Measurements from ENCODE around the gene COPZ2.

The COPZ2 gene

GRCh38 chr17:48025040-48025903, 12.3 kb downstream of the COPZ2 start:
- ChIA-PET CTCF (interaction anchor here (0.5 to 7.9 kb wide), 43 partner anchors 11 to 1528 kb away, joined by 3 to 197 read pairs (median 4); partner anchors contain the start of genes NFE2L1 and SNX11), POLR2A (interaction anchor here (0.6 to 2.2 kb wide), 11 partner anchors 11 to 854 kb away, joined by 3 to 22 read pairs (median 5); partner anchors contain the start of genes NFE2L1, PNPO and SNX11)
- no peaks in the 10 kb centered on the region for H3K9me3 ChIP-seq (ENCODE audit: control insufficient read depth, insufficient read depth, low read depth, low read length)
- peak overlapping the region; percentile 45 for H3K4me3 ChIP-seq (ENCODE audit: low read depth, low read length)
- peaks cover 14% of the 10 kb centered on the region for H3K4me1 ChIP-seq (ENCODE audit: control insufficient read depth, insufficient read depth, low read length)
- H3K27ac ChIP-seq (ENCODE audit: extremely low read depth, low read depth, low read length) = no peak overlapping the region
- H3K36me3 ChIP-seq (ENCODE audit: control insufficient read depth in 2 of 2, insufficient read depth in 1 of 2, low read length in 2 of 2) = no peaks in the 10 kb centered on the region
- no peak for TF ChIP-seq ZFP41 (tag by site-specific recombination; IDR thresholded peaks at IDR 0.05; ENCODE audit: borderline replicate concordance)
- peak; percentile 37; the same call in 1 of the 2 replicates for TF ChIP-seq ZNF423 (tag by site-specific recombination; IDR thresholded peaks at IDR 0.05)
- no peak for TF ChIP-seq ZNF404 (tag by site-specific recombination; IDR thresholded peaks at IDR 0.05)
- no peak for TF ChIP-seq FEZF1 (tag by site-specific recombination; IDR thresholded peaks at IDR 0.05)
- peak; percentile 35; the same call in 1 of the 2 replicates for TF ChIP-seq YY2 (tag by site-specific recombination; IDR thresholded peaks at IDR 0.05)
- TF ChIP-seq ZNF169 (tag by site-specific recombination; IDR thresholded peaks at IDR 0.05) = no peak
- no peak for TF ChIP-seq ZNF777 (tag by site-specific recombination; IDR thresholded peaks at IDR 0.05; ENCODE audit: borderline replicate concordance)
- no peak for TF ChIP-seq ZNF354C (tag by site-specific recombination; IDR thresholded peaks at IDR 0.05; ENCODE audit: borderline replicate concordance, low read depth)
- TF ChIP-seq ZNF311 (tag by site-specific recombination; IDR thresholded peaks at IDR 0.05; ENCODE audit: borderline replicate concordance) = no peak
- TF ChIP-seq ATF2 (tag by site-specific recombination; IDR thresholded peaks at IDR 0.05; ENCODE audit: low read depth) = no peak
- TF ChIP-seq ZNF518A (tag by site-specific recombination; conservative IDR thresholded peaks at IDR 0.05; ENCODE audit: low read depth) = no peak
- TF ChIP-seq ZBTB26 (tag by site-specific recombination; optimal IDR thresholded peaks at IDR 0.05) = peak; percentile 35
- TF ChIP-seq GFI1B (tag by site-specific recombination; IDR thresholded peaks at IDR 0.05) = no peak
- no peak for TF ChIP-seq OVOL3 (tag by site-specific recombination; IDR thresholded peaks at IDR 0.05)
- TF ChIP-seq TSHZ1 (tag by site-specific recombination; IDR thresholded peaks at IDR 0.05; ENCODE audit: borderline replicate concordance) = no peak
- TF ChIP-seq ZNF280D (tag by site-specific recombination; IDR thresholded peaks at IDR 0.05) = no peak
- TF ChIP-seq MEIS1 (CRISPR knock-in tag; IDR thresholded peaks at IDR 0.05; ENCODE audit: borderline replicate concordance) = no peak
- no peak for TF ChIP-seq ZNF692 (tag by site-specific recombination; IDR thresholded peaks at IDR 0.05)
- no peak for TF ChIP-seq SCRT1 (tag by site-specific recombination; IDR thresholded peaks at IDR 0.05; ENCODE audit: borderline replicate concordance)
